AG09319 (cell line): ENCODE measurements around the gene FARS2.

Source experiments
- DNase-seq: peaks from one replicate; pipeline ENCODE4 v3.0.0-alpha.2; 2010; ENCODE audit warnings: low read depth; ENCODE audit errors: extremely low read depth
- TF ChIP-seq, protein P1 (sequence below): IDR thresholded peaks from 2 replicates; pipeline ENCODE4 v1.5.1; 2011; ENCODE audit warnings: low read depth, mild to moderate bottlenecking, inconsistent platforms, low read length, moderate library complexity

The FARS2 gene

GRCh38 chr6:5751525-5752390 lies 490.4 kb downstream of the FARS2 start:
- no peak for DNase-seq
- TF ChIP-seq, protein P1, sequence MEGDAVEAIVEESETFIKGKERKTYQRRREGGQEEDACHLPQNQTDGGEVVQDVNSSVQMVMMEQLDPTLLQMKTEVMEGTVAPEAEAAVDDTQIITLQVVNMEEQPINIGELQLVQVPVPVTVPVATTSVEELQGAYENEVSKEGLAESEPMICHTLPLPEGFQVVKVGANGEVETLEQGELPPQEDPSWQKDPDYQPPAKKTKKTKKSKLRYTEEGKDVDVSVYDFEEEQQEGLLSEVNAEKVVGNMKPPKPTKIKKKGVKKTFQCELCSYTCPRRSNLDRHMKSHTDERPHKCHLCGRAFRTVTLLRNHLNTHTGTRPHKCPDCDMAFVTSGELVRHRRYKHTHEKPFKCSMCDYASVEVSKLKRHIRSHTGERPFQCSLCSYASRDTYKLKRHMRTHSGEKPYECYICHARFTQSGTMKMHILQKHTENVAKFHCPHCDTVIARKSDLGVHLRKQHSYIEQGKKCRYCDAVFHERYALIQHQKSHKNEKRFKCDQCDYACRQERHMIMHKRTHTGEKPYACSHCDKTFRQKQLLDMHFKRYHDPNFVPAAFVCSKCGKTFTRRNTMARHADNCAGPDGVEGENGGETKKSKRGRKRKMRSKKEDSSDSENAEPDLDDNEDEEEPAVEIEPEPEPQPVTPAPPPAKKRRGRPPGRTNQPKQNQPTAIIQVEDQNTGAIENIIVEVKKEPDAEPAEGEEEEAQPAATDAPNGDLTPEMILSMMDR: no peak

- peak; percentile 43 for DNase-seq
- TF ChIP-seq, protein P1: no peak
Observed at GRCh38 chr6:5752391-5752680, 491.0 kb downstream of the FARS2 start.

GRCh38 chr6:5753209-5753608 lies 491.9 kb downstream of the FARS2 start:
- TF ChIP-seq, protein P1: no peak
- DNase-seq: no peak

GRCh38 chr6:5754904-5755303 lies 493.6 kb downstream of the FARS2 start:
- TF ChIP-seq, protein P1: no peak
- no peak for DNase-seq

DNA sequence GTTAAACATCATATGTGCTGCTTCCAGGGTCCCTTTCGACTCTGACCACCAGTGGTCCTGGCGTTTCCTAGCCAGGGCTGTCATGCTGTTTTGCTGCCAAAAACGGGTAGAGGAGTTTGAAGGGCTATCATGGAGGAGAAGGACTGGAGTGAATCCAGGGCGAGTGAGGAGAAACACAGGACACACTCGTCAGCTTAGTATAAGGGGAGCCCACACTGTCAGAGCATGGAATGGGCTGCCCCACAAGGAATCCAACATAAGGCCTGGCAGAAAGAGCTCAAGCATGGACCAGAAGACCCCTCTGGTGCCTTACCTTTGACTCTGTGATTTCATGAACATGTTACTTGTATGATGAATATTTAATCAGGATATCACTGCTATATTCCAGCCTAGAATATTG lies 498.3 kb downstream of the FARS2 start:
- TF ChIP-seq, protein P1: no peak

DNA sequence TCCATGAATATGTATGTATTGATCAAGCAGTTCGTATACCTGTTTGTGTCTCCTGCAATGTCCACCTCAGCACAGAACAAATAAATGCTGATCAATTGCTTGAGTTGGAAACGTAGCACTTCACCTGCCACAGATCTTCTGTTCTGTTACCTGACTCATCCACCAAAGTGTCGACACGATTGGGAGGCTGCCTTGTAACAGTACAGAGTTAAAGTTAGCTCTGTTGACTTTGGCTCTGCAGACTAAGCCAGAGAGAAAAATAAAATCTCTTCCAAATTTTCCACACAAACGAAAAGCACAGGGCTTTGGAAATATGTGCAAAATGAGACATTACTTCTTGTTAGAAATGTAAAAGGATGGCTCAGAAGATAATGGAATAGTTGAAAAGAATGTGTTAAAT lies 500.1 kb downstream of the FARS2 start:
- no peak for DNase-seq
- TF ChIP-seq, protein P1: no peak

More for the DNA sequence above, 498.3 kb downstream of the FARS2 start:
- no peak for DNase-seq

DNA sequence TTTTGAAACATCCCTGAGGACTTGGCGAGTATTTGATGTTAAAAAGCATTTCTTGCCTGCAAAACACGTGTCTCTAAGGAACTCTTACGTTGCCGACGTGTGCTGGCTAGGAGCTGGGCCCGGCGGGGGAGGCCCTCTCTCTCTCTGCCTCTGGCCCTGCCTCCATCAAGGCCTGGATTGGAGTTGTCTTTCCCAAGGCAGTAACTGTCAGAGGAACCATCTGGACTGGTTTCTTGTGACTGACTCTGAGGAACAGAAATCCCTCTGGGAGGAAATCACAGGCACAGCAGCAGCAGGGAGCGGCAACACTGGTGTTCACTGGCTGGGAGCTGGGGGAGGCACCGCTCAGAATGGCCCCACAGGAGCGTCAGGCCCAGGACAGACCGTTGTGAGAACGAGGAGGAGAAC lies 501.3 kb downstream of the FARS2 start:
- no peak for DNase-seq
- TF ChIP-seq, protein P1: no peak
